ENCODE data around the gene DOHH.

DOHH gene, protein sequence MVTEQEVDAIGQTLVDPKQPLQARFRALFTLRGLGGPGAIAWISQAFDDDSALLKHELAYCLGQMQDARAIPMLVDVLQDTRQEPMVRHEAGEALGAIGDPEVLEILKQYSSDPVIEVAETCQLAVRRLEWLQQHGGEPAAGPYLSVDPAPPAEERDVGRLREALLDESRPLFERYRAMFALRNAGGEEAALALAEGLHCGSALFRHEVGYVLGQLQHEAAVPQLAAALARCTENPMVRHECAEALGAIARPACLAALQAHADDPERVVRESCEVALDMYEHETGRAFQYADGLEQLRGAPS

GRCh38 chr19:3500429-3501101 is at the start of gene DOHH:
Gene DOHH (minus strand): TSS chr19:3500674. CDS start chr19:3496814, 3,860 bp downstream.
- peak; percentile 95 for DNase-seq (ENCODE audit: low spot score)

DNA sequence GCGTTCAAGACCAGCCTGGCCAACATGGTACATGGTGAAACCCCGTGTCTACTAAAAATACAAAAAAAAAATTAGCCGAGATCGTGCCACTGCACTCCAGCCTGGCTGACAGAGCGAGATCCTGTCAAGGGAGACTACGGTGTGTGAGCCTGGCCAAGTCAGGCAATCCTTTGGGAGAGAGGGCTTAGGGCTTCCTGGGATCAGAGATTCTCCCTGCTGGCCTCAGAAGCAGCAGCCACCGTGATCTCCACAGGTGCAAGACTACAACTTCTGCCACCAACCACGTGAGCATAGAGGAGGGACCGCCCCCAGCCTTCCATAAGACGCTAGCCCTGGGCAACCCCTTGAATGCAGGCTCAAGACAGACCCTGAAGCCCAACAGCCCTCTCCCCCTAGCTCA is 49.3 kb upstream of the DOHH start:
- DNase-seq (ENCODE audit: low spot score) = no peak

- no peak for DNase-seq (ENCODE audit: low spot score)
Measured at GRCh38 chr19:3548606-3549005, 48.1 kb upstream of the DOHH start.

DNA sequence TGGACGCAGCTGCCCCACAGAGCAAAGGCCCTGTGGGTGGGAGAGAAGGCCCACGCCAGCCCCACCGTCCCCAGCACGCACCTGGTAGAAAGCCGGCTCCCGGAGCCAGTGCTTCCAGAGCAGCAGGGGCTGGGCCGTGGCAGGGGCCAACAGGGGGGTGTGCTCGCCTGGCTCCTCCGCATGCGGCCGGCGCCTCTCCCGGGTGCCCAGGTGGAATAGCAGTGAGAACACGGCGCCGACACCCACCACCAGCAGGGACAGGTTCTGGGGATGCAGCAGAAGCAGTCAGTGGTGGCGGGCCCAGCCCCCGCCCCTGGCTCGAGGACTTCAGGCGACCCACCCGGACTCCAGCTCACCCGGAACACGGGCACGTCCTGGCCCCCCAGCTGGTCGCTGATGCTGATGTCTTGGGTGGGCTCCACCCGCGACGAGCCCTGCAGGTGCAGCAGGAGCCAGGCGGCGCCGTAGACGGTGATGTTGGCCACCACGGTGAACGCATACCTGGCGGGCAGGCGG is 47.4 kb upstream of the DOHH start:
- DNase-seq (ENCODE audit: low spot score) = no peak

GRCh38 chr19:3547301-3547731 is 46.8 kb upstream of the DOHH start:
- DNase-seq (ENCODE audit: low spot score) = peak; percentile 30

GRCh38 chr19:3546119-3546518 is 45.6 kb upstream of the DOHH start:
- no peak for DNase-seq (ENCODE audit: low spot score)

DNA sequence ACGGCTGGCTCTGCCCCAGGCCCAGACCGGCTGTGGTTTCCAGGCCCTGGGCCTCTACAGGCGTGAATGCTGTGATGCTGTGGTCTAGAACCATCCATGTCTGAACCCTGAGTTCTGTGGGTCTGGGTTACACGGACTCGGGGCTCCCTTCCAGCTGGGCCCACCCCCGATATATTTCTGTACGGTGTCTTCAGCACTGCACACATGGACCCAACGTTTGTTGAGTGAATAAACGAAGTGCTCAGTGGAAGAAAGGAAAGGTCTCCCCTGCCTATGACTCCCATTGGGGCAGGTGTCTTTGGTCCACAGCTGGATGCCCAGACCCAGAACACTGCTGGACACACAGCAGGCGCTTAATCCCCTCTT is 45.2 kb upstream of the DOHH start:
- no peak for DNase-seq (ENCODE audit: low spot score)

- peak; percentile 48 for DNase-seq (ENCODE audit: low spot score)
Measured at GRCh38 chr19:3544742-3545668, 44.5 kb upstream of the DOHH start.

DNA sequence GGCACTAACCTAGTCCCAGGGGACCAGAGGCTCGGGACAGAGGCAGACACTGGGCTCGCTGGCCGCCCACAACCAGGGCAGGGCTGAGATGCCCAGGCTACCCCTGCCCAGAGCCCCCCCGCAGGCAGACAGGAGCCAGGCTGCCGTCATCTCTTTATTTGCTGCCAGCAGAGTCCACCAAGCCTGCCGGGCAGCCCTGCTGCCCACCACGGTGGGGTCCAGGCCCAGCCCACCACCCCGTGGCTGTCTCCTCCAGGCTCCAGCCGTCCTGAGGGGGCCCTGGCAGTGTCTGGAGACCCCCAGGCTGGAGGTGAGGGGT is 43.5 kb upstream of the DOHH start:
- no peak for DNase-seq (ENCODE audit: low spot score)

GRCh38 chr19:3543150-3544057 is 42.9 kb upstream of the DOHH start:
- DNase-seq (ENCODE audit: low spot score) = no peak

DNA sequence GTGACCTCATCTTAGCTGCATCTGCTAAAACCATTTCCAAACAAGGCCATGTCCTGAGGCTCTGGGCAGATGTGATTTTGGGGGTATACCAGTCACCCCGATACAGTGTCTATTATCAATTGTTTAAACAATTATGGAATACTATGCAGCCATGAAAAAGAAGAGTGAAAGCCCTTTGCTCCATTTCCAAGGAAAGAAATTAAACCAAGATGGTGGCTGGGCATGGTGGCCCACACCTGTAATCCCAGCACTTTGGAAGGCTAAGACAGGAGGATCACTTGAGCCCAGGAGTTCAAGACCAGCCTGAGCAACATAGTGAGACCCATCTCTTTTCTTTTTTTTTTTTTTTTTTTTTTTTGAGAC is 39.3 kb upstream of the DOHH start:
- DNase-seq (ENCODE audit: low spot score) = no peak

DNA sequence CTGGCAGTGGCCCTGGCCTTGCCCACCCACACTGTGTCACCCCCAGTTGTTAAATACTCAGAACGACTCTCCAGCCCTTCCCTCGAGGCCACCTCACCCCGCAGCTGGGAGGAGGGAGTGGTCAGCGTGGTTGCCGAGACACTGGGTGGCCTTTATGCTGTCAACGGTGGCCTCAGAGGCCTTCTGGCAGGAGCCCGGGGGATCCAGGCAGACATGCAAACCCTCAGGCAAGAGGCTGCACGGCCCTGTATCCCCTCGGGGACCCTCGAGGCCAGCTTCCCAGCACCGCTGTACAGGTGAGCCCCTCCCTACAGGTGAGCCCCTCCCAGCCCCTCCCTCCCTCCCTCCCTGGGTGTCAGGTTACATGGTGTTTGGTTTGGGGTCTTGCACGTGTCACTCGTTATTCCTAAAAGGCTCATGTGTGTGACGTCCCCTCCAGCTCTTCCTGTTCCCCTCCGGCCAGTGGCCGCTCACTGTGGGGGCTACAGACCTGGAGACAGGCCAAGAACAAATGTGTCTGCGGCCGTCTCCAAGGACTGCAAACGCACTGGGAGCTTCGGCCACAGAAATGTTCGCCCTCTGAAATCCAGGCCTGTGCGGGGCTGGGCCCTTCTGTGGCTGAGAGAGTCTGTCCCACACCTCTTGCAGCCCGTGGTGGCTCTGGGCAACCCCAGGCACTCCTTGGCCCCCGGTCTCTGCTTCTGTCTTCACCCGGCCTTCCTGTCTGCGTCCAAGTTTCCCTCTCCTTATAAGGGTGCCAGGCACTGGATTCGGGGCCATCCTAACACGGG is 38.7 kb upstream of the DOHH start, which contains the start of gene TEKTIP1:
Gene TEKTIP1 (plus strand): TSS at position 210 of the 791 bp plus-strand sequence. CDS start 4 bp downstream, at position 214.
- no peak for DNase-seq (ENCODE audit: low spot score)

GRCh38 chr19:3538258-3538929 is 37.9 kb upstream of the DOHH start:
- DNase-seq (ENCODE audit: low spot score) = no peak

GRCh38 chr19:3537438-3538240 is 37.2 kb upstream of the DOHH start:
- DNase-seq (ENCODE audit: low spot score) = no peak

DNA sequence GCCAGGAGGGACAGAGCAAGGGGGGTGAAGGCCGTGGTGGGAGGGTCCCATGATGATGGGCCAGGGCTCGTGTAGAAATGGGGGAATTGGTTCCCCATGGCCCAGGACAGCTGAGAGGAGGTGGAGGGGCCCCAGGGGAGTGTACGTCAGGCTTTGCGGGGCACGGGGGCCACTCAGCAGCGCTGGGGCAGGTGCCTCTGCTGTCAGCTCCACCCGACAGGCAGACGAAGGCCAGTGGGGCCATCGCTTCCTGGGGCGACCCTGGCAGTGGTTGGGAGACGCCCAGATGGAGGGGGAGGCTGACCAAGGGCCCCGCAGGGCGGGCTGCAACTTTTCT is 36.6 kb upstream of the DOHH start:
- DNase-seq (ENCODE audit: low spot score) = no peak

DNA sequence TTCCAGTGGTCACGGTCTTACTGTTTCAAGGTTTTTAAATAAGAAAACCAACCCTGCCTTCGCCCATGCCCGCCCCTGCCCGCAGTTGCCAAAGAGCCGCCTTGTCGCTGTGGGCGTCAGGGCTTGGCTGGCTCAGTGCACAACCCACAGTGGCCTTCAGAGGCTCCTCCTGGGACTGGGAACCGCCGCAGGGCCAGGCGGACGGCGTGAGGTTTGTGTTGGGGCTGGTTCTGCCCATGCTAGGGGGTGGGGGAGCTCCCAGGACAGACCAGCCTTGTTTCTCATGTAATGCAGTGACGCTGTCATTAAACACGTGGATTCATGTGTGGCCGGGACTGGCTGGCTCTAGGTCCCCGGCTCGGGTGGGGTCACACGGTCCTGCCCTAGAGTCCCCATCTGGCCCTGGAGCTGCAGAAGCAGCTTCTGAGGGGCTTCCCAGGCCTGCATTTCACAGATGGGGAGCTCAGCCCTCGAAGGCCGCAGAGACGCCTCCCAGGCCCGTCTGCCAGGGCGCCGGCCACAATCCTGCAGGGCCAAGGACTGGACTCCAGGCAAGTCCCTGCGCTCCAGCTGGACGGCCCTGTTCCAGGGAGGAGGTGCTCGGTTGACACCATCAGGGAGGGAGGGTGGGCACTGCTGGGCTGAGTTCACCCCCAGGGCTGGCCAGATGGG is 36.1 kb upstream of the DOHH start:
- no peak for DNase-seq (ENCODE audit: low spot score)

- no peak for DNase-seq (ENCODE audit: low spot score)
Measured at GRCh38 chr19:3535981-3536380, 35.5 kb upstream of the DOHH start.

GRCh38 chr19:3535563-3535965 is 35.1 kb upstream of the DOHH start:
- DNase-seq (ENCODE audit: low spot score) = no peak

GRCh38 chr19:3535235-3535535 is 34.7 kb upstream of the DOHH start:
- DNase-seq (ENCODE audit: low spot score) = no peak
